Neural crest cell (in vitro differentiated cells): ENCODE data around the gene PRKG1. TPM values are rescaled to one million over a fixed set of nuclear protein-coding genes. Genes with fewer than 3 reads are reported as not detected.

Experiments
- DNase-seq: peaks from one replicate; pipeline ENCODE4 v3.0.0; 2021; ENCODE audit warnings: low read depth, mixed read lengths, low spot score
- H3K27ac Mint-ChIP-seq: one replicate; pipeline ENCODE4 v1.8.0; 2021; ENCODE audit warnings: mild to moderate bottlenecking, mixed read lengths; ENCODE audit not compliant: unreplicated experiment
- H3K27me3 Mint-ChIP-seq: 2 replicates; pipeline ENCODE4 v1.8.0; 2021; ENCODE audit warnings: low read depth, mild to moderate bottlenecking, mixed read lengths
- H3K36me3 Mint-ChIP-seq: 2 replicates; pipeline ENCODE4 v1.8.0; 2021; ENCODE audit warnings: low read depth, mild to moderate bottlenecking, mixed read lengths
- H3K4me1 Mint-ChIP-seq: 2 replicates; pipeline ENCODE4 v1.8.0; 2021; ENCODE audit warnings: mixed read lengths
- H3K4me3 Mint-ChIP-seq: one replicate; pipeline ENCODE4 v1.8.0; 2021; ENCODE audit warnings: mild to moderate bottlenecking, mixed read lengths
- H3K9me3 Mint-ChIP-seq: 2 replicates; pipeline ENCODE4 v1.8.0; 2021; ENCODE audit warnings: mixed read lengths
- total RNA-seq: library from RNA; stranded (reverse); gene quantifications from 2 replicates; pipeline ENCODE4 v1.2.1, GENCODE V29; 2021
- TF ChIP-seq, protein P1 (sequence below): fragments of 200-600 bp; sonication (generic); conservative IDR thresholded peaks from 2 replicates; pipeline ENCODE4 v1.5.0; 2021; ENCODE audit warnings: antibody characterized with exemption, mild to moderate bottlenecking

The PRKG1 gene
- total RNA-seq, 1 donor from 2014 or later = 4.4 TPM

GRCh38 chr10:51103554-51104217, 29.4 kb downstream of the PRKG1 start:
- H3K4me1 Mint-ChIP-seq = no peaks in the 10 kb centered on the region
- TF ChIP-seq, protein P1, sequence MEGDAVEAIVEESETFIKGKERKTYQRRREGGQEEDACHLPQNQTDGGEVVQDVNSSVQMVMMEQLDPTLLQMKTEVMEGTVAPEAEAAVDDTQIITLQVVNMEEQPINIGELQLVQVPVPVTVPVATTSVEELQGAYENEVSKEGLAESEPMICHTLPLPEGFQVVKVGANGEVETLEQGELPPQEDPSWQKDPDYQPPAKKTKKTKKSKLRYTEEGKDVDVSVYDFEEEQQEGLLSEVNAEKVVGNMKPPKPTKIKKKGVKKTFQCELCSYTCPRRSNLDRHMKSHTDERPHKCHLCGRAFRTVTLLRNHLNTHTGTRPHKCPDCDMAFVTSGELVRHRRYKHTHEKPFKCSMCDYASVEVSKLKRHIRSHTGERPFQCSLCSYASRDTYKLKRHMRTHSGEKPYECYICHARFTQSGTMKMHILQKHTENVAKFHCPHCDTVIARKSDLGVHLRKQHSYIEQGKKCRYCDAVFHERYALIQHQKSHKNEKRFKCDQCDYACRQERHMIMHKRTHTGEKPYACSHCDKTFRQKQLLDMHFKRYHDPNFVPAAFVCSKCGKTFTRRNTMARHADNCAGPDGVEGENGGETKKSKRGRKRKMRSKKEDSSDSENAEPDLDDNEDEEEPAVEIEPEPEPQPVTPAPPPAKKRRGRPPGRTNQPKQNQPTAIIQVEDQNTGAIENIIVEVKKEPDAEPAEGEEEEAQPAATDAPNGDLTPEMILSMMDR = no peak
- H3K27ac Mint-ChIP-seq = no peak overlapping the region
- no peaks in the 10 kb centered on the region for H3K9me3 Mint-ChIP-seq
- DNase-seq = no peak
- no peaks in the 10 kb centered on the region for H3K27me3 Mint-ChIP-seq
- H3K36me3 Mint-ChIP-seq = no peaks in the 10 kb centered on the region
- H3K4me3 Mint-ChIP-seq = no peak overlapping the region

- Mint-ChIP-seq H3K4me1 (no peaks in the 10 kb centered on the region), H3K27ac (no peak overlapping the region), H3K27me3 (no peaks in the 10 kb centered on the region)
Measured at GRCh38 chr10:51106311-51106945, 32.1 kb downstream of the PRKG1 start.

GRCh38 chr10:51108406-51108805, 34.1 kb downstream of the PRKG1 start:
- no peaks in the 10 kb centered on the region for H3K9me3 Mint-ChIP-seq
- DNase-seq = no peak
- no peaks in the 10 kb centered on the region for H3K27me3 Mint-ChIP-seq
- no peak overlapping the region for H3K4me3 Mint-ChIP-seq
- no peak overlapping the region for H3K27ac Mint-ChIP-seq
- H3K4me1 Mint-ChIP-seq = no peaks in the 10 kb centered on the region
- TF ChIP-seq, protein P1 = no peak
- H3K36me3 Mint-ChIP-seq = no peaks in the 10 kb centered on the region

More at GRCh38 chr10:51106311-51106945, 32.1 kb downstream of the PRKG1 start:
- Mint-ChIP-seq H3K36me3 (no peaks in the 10 kb centered on the region), H3K9me3 (no peaks in the 10 kb centered on the region), H3K4me3 (no peak overlapping the region)
- no peak for DNase-seq
- TF ChIP-seq, protein P1 = no peak

- Mint-ChIP-seq H3K4me3 (no peak overlapping the region), H3K9me3 (no peaks in the 10 kb centered on the region), H3K36me3 (no peaks in the 10 kb centered on the region), H3K27me3 (no peaks in the 10 kb centered on the region), H3K27ac (no peak overlapping the region), H3K4me1 (no peaks in the 10 kb centered on the region)
- DNase-seq = no peak
- TF ChIP-seq, protein P1 = no peak
Measured at GRCh38 chr10:51109801-51110533, 35.7 kb downstream of the PRKG1 start.

DNA sequence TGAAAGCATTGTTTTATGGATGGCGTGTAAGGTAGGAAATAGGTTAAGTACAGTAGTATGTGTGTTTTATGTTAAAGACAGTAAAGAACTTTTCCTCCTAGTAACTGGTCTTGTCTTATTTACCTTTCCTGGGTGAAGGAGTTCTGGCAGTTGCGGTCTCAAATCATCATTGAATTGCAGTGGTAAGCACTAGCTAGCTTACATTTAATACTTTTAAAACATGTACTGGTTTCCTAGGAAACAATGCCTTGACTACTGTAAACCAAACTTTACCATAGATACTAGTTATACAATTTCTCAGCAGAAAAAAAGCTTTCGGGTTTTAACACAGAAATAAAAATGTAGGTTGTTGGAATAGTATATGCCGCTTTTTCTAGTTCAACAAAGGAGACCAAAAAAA, 37.7 kb downstream of the PRKG1 start:
- DNase-seq = no peak
- no peaks in the 10 kb centered on the region for H3K9me3 Mint-ChIP-seq
- H3K36me3 Mint-ChIP-seq = no peaks in the 10 kb centered on the region
- no peaks in the 10 kb centered on the region for H3K4me1 Mint-ChIP-seq
- H3K4me3 Mint-ChIP-seq = no peak overlapping the region
- TF ChIP-seq, protein P1 = no peak
- no peak overlapping the region for H3K27ac Mint-ChIP-seq
- no peaks in the 10 kb centered on the region for H3K27me3 Mint-ChIP-seq
